HEK293T (cell line): Measurements from ENCODE around the gene TPK1.

Experiments
- CTCF ChIA-PET: fragments of 350-600 bp; formaldehyde crosslinking; extraction: SDS; loops from one replicate; lab custom pipeline; 2021; ENCODE audit warnings: antibody characterized with exemption, inconsistent platforms; lab: Yijun Ruan, JAX
- POLR2A ChIA-PET: fragments of 350-600 bp; formaldehyde crosslinking; extraction: SDS; loops from one replicate; lab custom pipeline; 2020; ENCODE audit warnings: antibody characterized with exemption, inconsistent platforms; lab: Yijun Ruan, JAX
- DNase-seq: peaks from one replicate; pipeline ENCODE4 v3.0.0; 2012; ENCODE audit warnings: mixed read lengths; ENCODE audit errors: extremely low spot score
- ARNT ChIP-seq: fragments of 450-650 bp; IDR thresholded peaks from 2 replicates; pipeline ENCODE4 v1.6.1; 2017; ENCODE audit warnings: mild to moderate bottlenecking
- BHLHE40 ChIP-seq: fragments of 450-650 bp; IDR thresholded peaks from 2 replicates; pipeline ENCODE4 v1.6.1; 2016; ENCODE audit warnings: mild to moderate bottlenecking, moderate library complexity, borderline replicate concordance
- CTBP1 ChIP-seq: fragments of 450-650 bp; IDR thresholded peaks from 2 replicates; pipeline ENCODE4 v1.6.1; 2016; ENCODE audit warnings: borderline replicate concordance
- ELF4 ChIP-seq: fragments of 450-650 bp; IDR thresholded peaks from 2 replicates; pipeline ENCODE4 v1.6.1; 2017; ENCODE audit warnings: antibody characterized with exemption
- FOXA1 ChIP-seq: fragments of 450-650 bp; IDR thresholded peaks from 2 replicates; pipeline ENCODE4 v1.6.1; 2016; ENCODE audit warnings: mild to moderate bottlenecking
- FOXK2 ChIP-seq: fragments of 450-650 bp; IDR thresholded peaks from 2 replicates; pipeline ENCODE4 v1.6.1; 2016; ENCODE audit warnings: mild to moderate bottlenecking
- FOXM1 ChIP-seq: fragments of 450-650 bp; IDR thresholded peaks from 2 replicates; pipeline ENCODE4 v1.6.1; 2017; ENCODE audit warnings: mild to moderate bottlenecking, borderline replicate concordance
- HDGF ChIP-seq: fragments of 450-650 bp; IDR thresholded peaks from 2 replicates; pipeline ENCODE4 v1.6.1; 2017; ENCODE audit warnings: antibody characterized with exemption, borderline replicate concordance
- L3MBTL2 ChIP-seq: fragments of 450-650 bp; conservative IDR thresholded peaks from 2 replicates; pipeline ENCODE4 v1.6.1; 2016; ENCODE audit warnings: mild to moderate bottlenecking
- LEF1 ChIP-seq: fragments of 450-650 bp; IDR thresholded peaks from 2 replicates; pipeline ENCODE4 v1.6.1; 2017; ENCODE audit warnings: mild to moderate bottlenecking, borderline replicate concordance
- NFRKB ChIP-seq: fragments of 450-650 bp; IDR thresholded peaks from 2 replicates; pipeline ENCODE4 v1.6.1; 2016; ENCODE audit warnings: mild to moderate bottlenecking, moderate library complexity
- PKNOX1 ChIP-seq: fragments of 450-650 bp; IDR thresholded peaks from 2 replicates; pipeline ENCODE4 v1.6.1; 2016
- SP1 ChIP-seq: fragments of 450-650 bp; IDR thresholded peaks from 2 replicates; pipeline ENCODE4 v1.6.1; 2017
- SUZ12 ChIP-seq: fragments of 450-650 bp; IDR thresholded peaks from 2 replicates; pipeline ENCODE4 v1.6.1; 2016; ENCODE audit warnings: mild to moderate bottlenecking
- TARDBP ChIP-seq: fragments of 450-650 bp; IDR thresholded peaks from 2 replicates; pipeline ENCODE4 v1.6.1; 2016
- ZNF384 ChIP-seq: fragments of 450-650 bp; IDR thresholded peaks from 2 replicates; pipeline ENCODE4 v1.6.1; 2016

TPK1 gene

DNA sequence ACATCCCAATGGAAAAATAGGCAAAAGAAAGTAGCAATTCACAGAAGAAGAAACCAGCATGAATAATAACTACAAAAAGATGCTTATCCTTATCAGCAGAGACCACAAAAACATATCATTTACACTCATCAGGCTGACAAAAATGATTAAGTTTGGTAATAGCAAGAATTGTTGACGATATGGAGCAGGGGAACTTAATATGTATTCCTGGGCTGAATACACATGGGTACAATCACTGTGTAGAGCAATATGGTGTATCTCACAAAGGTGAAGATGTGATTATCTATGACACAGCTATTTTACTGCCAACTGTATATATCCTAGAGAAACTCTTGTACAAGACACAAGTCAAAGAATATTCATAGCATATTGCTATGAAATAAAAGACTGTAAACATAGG, 290.5 kb downstream of the TPK1 start:
- DNase-seq: no peak
- CTCF ChIA-PET: no interaction called here
- TF ChIP-seq TARDBP (no peak), CTBP1 (no peak), FOXM1 (no peak), L3MBTL2 (no peak), BHLHE40 (no peak), FOXA1 (no peak)
- POLR2A ChIA-PET: no interaction called here

GRCh38 chr7:144534655-144535395, 301.0 kb downstream of the TPK1 start:
- CTCF ChIA-PET: no interaction called here
- DNase-seq: no peak
- TF ChIP-seq SUZ12: no peak
- TF ChIP-seq TARDBP: no peak
- TF ChIP-seq PKNOX1: no peak
- TF ChIP-seq L3MBTL2: no peak
- POLR2A ChIA-PET: no interaction called here

GRCh38 chr7:144534196-144534595, 301.7 kb downstream of the TPK1 start:
- POLR2A ChIA-PET: no interaction called here
- TF ChIP-seq TARDBP: no peak
- TF ChIP-seq ELF4: no peak
- no peak for TF ChIP-seq FOXA1
- no peak for TF ChIP-seq PKNOX1
- no peak for TF ChIP-seq HDGF
- no peak for TF ChIP-seq FOXM1
- TF ChIP-seq ARNT: no peak
- no peak for TF ChIP-seq ZNF384
- no peak for DNase-seq
- CTCF ChIA-PET: no interaction called here

- DNase-seq: no peak
- no peak for TF ChIP-seq CTBP1
- TF ChIP-seq FOXK2: no peak
- TF ChIP-seq ARNT: no peak
- TF ChIP-seq TARDBP: no peak
- TF ChIP-seq L3MBTL2: no peak
- no peak for TF ChIP-seq PKNOX1
- no peak for TF ChIP-seq FOXA1
- no peak for TF ChIP-seq NFRKB
- POLR2A ChIA-PET: no interaction called here
- CTCF ChIA-PET: no interaction called here
These were observed 304.7 kb downstream of the TPK1 start for GRCh38 chr7:144531181-144531580.

GRCh38 chr7:144529269-144529926, 306.5 kb downstream of the TPK1 start:
- CTCF ChIA-PET: no interaction called here
- POLR2A ChIA-PET: no interaction called here
- DNase-seq: no peak
- TF ChIP-seq FOXM1 (no peak), L3MBTL2 (no peak), FOXK2 (no peak), NFRKB (no peak), HDGF (no peak), PKNOX1 (no peak), TARDBP (no peak), CTBP1 (no peak), LEF1 (no peak), SP1 (no peak), ARNT (no peak), ZNF384 (no peak), BHLHE40 (no peak), SUZ12 (no peak), FOXA1 (no peak), ELF4 (no peak)

DNA sequence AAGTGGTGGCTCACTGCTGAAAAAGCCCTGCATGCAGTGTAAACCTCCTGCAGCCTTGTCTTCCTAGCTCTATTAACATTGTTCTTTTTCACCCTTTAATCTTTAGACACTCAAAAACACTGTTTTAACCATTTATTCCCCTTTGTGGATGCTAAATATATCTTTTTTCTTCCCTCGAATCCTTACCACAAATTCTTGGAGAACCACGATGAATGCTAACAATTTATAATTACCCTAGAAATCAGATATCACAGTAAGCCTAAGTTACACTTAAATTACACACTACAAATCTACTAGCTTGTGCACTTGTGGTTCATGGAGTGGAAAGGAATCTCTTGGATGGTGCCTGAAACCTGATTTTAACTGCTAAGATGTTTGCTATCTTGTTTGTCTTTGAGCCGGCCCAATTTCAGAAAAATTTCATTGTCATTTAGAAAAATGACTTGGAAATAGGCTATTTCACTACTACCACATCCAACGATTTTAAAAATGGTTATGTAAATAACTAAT, 307.3 kb downstream of the TPK1 start:
- DNase-seq: no peak
- POLR2A ChIA-PET: no interaction called here
- CTCF ChIA-PET: no interaction called here
- TF ChIP-seq SUZ12 (no peak), FOXM1 (no peak), PKNOX1 (no peak), L3MBTL2 (no peak), LEF1 (no peak), HDGF (no peak)
